ENCODE results near the gene SCMH1.

DNA sequence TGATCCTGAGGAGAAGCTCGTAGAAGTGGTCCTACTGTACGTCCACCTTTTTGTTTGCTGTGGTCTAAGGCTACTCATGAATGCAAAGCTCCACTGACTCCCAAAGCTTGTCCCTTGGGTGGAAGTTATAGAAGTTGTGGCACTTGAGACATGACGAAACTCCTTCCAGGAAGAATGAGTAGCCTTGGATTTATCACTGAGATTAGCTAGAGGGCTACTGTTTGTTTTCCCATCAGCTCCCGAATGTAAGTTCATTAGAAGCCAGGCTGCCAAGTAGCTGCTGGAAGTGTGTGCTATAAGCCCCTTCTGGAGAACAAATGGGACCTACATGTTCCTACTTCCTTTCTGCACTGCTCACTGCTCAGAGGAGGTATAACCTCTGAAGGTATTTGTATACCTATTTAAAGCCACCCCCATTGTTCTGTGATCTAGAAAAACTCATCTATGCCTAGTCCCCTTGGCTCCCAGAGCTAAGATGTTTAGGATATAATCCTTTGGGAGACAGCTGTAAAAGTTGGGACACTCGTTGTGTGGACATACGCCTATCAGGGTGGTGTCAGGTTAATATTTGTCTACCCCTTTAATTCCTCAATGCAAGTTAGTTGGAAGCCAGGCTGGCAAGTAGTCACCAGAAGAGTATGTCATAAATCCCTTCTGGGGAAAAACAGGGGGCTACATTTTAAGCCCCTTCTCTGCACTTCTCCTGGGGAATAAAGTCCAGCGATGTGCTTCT lies 72.9 kb downstream of the SCMH1 start:
- TF ChIP-seq TAF1 (IDR thresholded peaks at IDR 0.05; ENCODE audit: low read depth) (no peak), EP300 (IDR thresholded peaks at IDR 0.05; ENCODE audit: borderline replicate concordance) (no peak), RAD21 (IDR thresholded peaks at IDR 0.05; ENCODE audit: low read depth) (no peak), EGR1 (IDR thresholded peaks at IDR 0.05) (no peak), NFIC (IDR thresholded peaks at IDR 0.05) (no peak)
- TF ChIP-seq, protein P1, sequence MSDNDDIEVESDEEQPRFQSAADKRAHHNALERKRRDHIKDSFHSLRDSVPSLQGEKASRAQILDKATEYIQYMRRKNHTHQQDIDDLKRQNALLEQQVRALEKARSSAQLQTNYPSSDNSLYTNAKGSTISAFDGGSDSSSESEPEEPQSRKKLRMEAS (IDR thresholded peaks at IDR 0.05), result no peak
